ENCODE data around the gene CD300C. TPM values are rescaled to one million over a fixed set of nuclear protein-coding genes. Genes with fewer than 3 reads are reported as not detected.

CD300C gene
- total and polyA plus RNA-seq, 2 donors (not counting 1 experiment from before 2014, with no cell fraction given): not detected

- no peaks in the 10 kb centered on the region for H4K20me1 ChIP-seq (ENCODE audit: control insufficient read depth, extremely low read depth, insufficient read depth, low read length)
- TF ChIP-seq, protein P1, sequence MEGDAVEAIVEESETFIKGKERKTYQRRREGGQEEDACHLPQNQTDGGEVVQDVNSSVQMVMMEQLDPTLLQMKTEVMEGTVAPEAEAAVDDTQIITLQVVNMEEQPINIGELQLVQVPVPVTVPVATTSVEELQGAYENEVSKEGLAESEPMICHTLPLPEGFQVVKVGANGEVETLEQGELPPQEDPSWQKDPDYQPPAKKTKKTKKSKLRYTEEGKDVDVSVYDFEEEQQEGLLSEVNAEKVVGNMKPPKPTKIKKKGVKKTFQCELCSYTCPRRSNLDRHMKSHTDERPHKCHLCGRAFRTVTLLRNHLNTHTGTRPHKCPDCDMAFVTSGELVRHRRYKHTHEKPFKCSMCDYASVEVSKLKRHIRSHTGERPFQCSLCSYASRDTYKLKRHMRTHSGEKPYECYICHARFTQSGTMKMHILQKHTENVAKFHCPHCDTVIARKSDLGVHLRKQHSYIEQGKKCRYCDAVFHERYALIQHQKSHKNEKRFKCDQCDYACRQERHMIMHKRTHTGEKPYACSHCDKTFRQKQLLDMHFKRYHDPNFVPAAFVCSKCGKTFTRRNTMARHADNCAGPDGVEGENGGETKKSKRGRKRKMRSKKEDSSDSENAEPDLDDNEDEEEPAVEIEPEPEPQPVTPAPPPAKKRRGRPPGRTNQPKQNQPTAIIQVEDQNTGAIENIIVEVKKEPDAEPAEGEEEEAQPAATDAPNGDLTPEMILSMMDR (conservative IDR thresholded peaks at IDR 0.05 in 1 of 2, IDR thresholded peaks at IDR 0.05 in 1 of 2; ENCODE audit: low read depth in 1 of 2, low read length in 2 of 2): no peak
- TF ChIP-seq EZH2 (IDR thresholded peaks at IDR 0.05; ENCODE audit: low read length, missing control alignments): no peak
These were observed 4.5 kb downstream of the CD300C start for GRCh38 chr17:74541176-74542111.

DNA sequence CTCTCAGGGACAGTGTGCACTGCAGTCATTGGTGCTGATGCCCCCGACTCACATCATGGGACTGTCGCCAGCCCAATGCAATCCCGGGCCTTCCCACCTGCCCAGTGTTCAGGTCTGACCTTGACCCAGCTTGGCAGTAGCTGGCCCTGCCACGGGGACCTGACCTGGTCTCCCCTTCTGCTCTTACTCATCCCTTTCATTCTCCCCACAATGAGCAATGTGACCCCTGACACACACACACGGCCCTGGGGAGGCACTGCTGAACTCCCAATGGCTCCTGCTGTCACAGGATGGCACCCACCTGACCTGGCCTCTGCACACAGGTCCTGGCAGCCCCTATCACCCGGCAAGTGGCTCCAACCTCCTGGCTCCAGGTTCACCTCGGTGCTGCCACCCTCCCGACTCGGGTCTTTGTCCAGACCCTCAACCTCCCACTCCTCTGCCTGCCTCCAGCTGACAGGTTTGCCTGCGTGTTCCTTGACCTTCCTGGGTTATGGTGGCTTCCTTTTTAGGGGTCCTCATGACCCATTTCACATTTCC lies 6.6 kb downstream of the CD300C start:
- H4K20me1 ChIP-seq (ENCODE audit: control insufficient read depth, extremely low read depth, insufficient read depth, low read length): no peaks in the 10 kb centered on the region
- no peak for DNase-seq (ENCODE audit: low read depth in 2 of 2)
- no peak overlapping the region for H2AFZ ChIP-seq (ENCODE audit: low read length)
- H3K9me3 ChIP-seq (ENCODE audit: control insufficient read depth, insufficient read depth, low read depth, low read length): no peaks in the 10 kb centered on the region
- H3K4me3 ChIP-seq (replicated peaks in 1 of 4; ENCODE audit: control extremely low read depth in 1 of 4, insufficient read depth in 1 of 4, low read depth in 3 of 4, low read length in 4 of 4): no peak overlapping the region
- no peak overlapping the region for H3K9ac ChIP-seq (ENCODE audit: insufficient read depth, low read length)
- no peaks in the 10 kb centered on the region for H3K27me3 ChIP-seq (ENCODE audit: control insufficient read depth, insufficient read depth, low read length)
- TF ChIP-seq, protein P1 (conservative IDR thresholded peaks at IDR 0.05 in 1 of 2, IDR thresholded peaks at IDR 0.05 in 1 of 2; ENCODE audit: low read depth in 1 of 2, low read length in 2 of 2): no peak
- no peak for TF ChIP-seq EZH2 (IDR thresholded peaks at IDR 0.05; ENCODE audit: low read length, missing control alignments)
- no peak overlapping the region for H3K4me2 ChIP-seq (ENCODE audit: extremely low read depth, insufficient read depth, low read length)
- no peaks in the 10 kb centered on the region for H3K79me2 ChIP-seq (ENCODE audit: control insufficient read depth, insufficient read depth, low read length)
- no peaks in the 10 kb centered on the region for H3K36me3 ChIP-seq (ENCODE audit: control insufficient read depth, insufficient read depth, low read length)
- H3K4me1 ChIP-seq (ENCODE audit: control insufficient read depth, extremely low read depth, insufficient read depth, low read length): no peaks in the 10 kb centered on the region
- H3K27ac ChIP-seq (ENCODE audit: insufficient read depth, low read length): no peak overlapping the region

More at GRCh38 chr17:74541176-74542111, 4.5 kb downstream of the CD300C start:
- no peak for DNase-seq (ENCODE audit: low read depth in 2 of 2)
- no peaks in the 10 kb centered on the region for H3K79me2 ChIP-seq (ENCODE audit: control insufficient read depth, insufficient read depth, low read length)
- H3K4me3 ChIP-seq (replicated peaks in 1 of 4; ENCODE audit: control extremely low read depth in 1 of 4, insufficient read depth in 1 of 4, low read depth in 3 of 4, low read length in 4 of 4): no peak overlapping the region
- no peaks in the 10 kb centered on the region for H3K36me3 ChIP-seq (ENCODE audit: control insufficient read depth, insufficient read depth, low read length)
- H3K4me1 ChIP-seq (ENCODE audit: control insufficient read depth, extremely low read depth, insufficient read depth, low read length): no peaks in the 10 kb centered on the region
- no peaks in the 10 kb centered on the region for H3K27me3 ChIP-seq (ENCODE audit: control insufficient read depth, insufficient read depth, low read length)
- H3K9me3 ChIP-seq (ENCODE audit: control insufficient read depth, insufficient read depth, low read depth, low read length): no peaks in the 10 kb centered on the region
- H3K9ac ChIP-seq (ENCODE audit: insufficient read depth, low read length): no peak overlapping the region
- H3K27ac ChIP-seq (ENCODE audit: insufficient read depth, low read length): no peak overlapping the region
- no peak overlapping the region for H3K4me2 ChIP-seq (ENCODE audit: extremely low read depth, insufficient read depth, low read length)
- H2AFZ ChIP-seq (ENCODE audit: low read length): no peak overlapping the region

GRCh38 chr17:74536890-74537289 lies 9.0 kb downstream of the CD300C start:
- H3K9me3 ChIP-seq (ENCODE audit: control insufficient read depth, insufficient read depth, low read depth, low read length): no peaks in the 10 kb centered on the region
- no peak overlapping the region for H3K4me2 ChIP-seq (ENCODE audit: extremely low read depth, insufficient read depth, low read length)
- no peaks in the 10 kb centered on the region for H4K20me1 ChIP-seq (ENCODE audit: control insufficient read depth, extremely low read depth, insufficient read depth, low read length)
- no peaks in the 10 kb centered on the region for H3K4me1 ChIP-seq (ENCODE audit: control insufficient read depth, extremely low read depth, insufficient read depth, low read length)
- H2AFZ ChIP-seq (ENCODE audit: low read length): no peak overlapping the region
- no peak for DNase-seq (ENCODE audit: low read depth in 2 of 2)
- no peaks in the 10 kb centered on the region for H3K27me3 ChIP-seq (ENCODE audit: control insufficient read depth, insufficient read depth, low read length)
- H3K79me2 ChIP-seq (ENCODE audit: control insufficient read depth, insufficient read depth, low read length): no peaks in the 10 kb centered on the region
- H3K9ac ChIP-seq (ENCODE audit: insufficient read depth, low read length): no peak overlapping the region
- H3K4me3 ChIP-seq (replicated peaks in 1 of 4; ENCODE audit: control extremely low read depth in 1 of 4, insufficient read depth in 1 of 4, low read depth in 3 of 4, low read length in 4 of 4): no peak overlapping the region
- H3K36me3 ChIP-seq (ENCODE audit: control insufficient read depth, insufficient read depth, low read length): no peaks in the 10 kb centered on the region
- TF ChIP-seq, protein P1 (conservative IDR thresholded peaks at IDR 0.05 in 1 of 2, IDR thresholded peaks at IDR 0.05 in 1 of 2; ENCODE audit: low read depth in 1 of 2, low read length in 2 of 2): no peak
- no peak for TF ChIP-seq EZH2 (IDR thresholded peaks at IDR 0.05; ENCODE audit: low read length, missing control alignments)
- H3K27ac ChIP-seq (ENCODE audit: insufficient read depth, low read length): no peak overlapping the region
